GM23338 (cell line): ENCODE measurements around the gene SMG6. TPM values are rescaled to one million over a fixed set of nuclear protein-coding genes. Genes with fewer than 3 reads are reported as not detected.
A peak's percentile ranks its signal among the peaks of the same experiment; 100 is the strongest.

Source experiments
- ATAC-seq: fragments of 200-7000 bp; cut with Tn5 transposase; 3 replicates; pipeline ENCODE4 v1.9.1; 2020
- DNase-seq: peaks from one replicate; pipeline ENCODE4 v3.0.0-alpha.2; 2015; ENCODE audit warnings: low spot score
- H2AFZ ChIP-seq: fragments of 200-600 bp; sonication (generic); 2 replicates; pipeline ENCODE4 v1.8.0; 2016; ENCODE audit warnings: antibody characterized with exemption, mild to moderate bottlenecking, moderate library complexity
- H3F3A ChIP-seq: fragments of 200-600 bp; sonication (generic); replicated peaks from 2 replicates; pipeline ENCODE4 v1.8.0; 2017; ENCODE audit warnings: antibody characterized with exemption, mixed run types, low read depth
- H3K27ac ChIP-seq: fragments of 200-600 bp; sonication (generic); 2 replicates; pipeline ENCODE4 v1.6.1; 2016; ENCODE audit warnings: low read depth
- H3K27me3 ChIP-seq: fragments of 200-600 bp; sonication (generic); 2 replicates; pipeline ENCODE4 v1.8.0; 2016; ENCODE audit warnings: mild to moderate bottlenecking, mixed run types, moderate library complexity; ENCODE audit not compliant: insufficient read depth
- H3K36me3 ChIP-seq: fragments of 200-600 bp; sonication (generic); 2 replicates; pipeline ENCODE4 v1.8.0; 2016; ENCODE audit warnings: mild to moderate bottlenecking; ENCODE audit not compliant: insufficient read depth
- H3K4me1 ChIP-seq: fragments of 200-600 bp; sonication (generic); 2 replicates; pipeline ENCODE4 v1.8.0; 2016; ENCODE audit warnings: mild to moderate bottlenecking, moderate library complexity; ENCODE audit not compliant: insufficient read depth
- H3K4me2 ChIP-seq: fragments of 200-600 bp; sonication (generic); 2 replicates; pipeline ENCODE4 v1.7.1; 2017; ENCODE audit warnings: mixed run types
- H3K4me3 ChIP-seq: fragments of 200-600 bp; sonication (generic); 2 replicates; pipeline ENCODE4 v1.6.1; 2016; ENCODE audit warnings: mixed run types
- H3K79me2 ChIP-seq: fragments of 200-600 bp; sonication (generic); replicated peaks from 2 replicates; pipeline ENCODE4 v1.8.0; 2017; ENCODE audit warnings: mild to moderate bottlenecking; ENCODE audit not compliant: insufficient read depth
- H3K9me2 ChIP-seq: fragments of 200-600 bp; sonication (generic); 2 replicates; pipeline ENCODE4 v1.8.0; 2017; ENCODE audit not compliant: insufficient read depth
- H4K20me1 ChIP-seq: fragments of 200-600 bp; sonication (generic); replicated peaks from 2 replicates; pipeline ENCODE4 v1.8.0; 2017; ENCODE audit warnings: mild to moderate bottlenecking; ENCODE audit not compliant: insufficient read depth
- H3K27ac Mint-ChIP-seq: 2 replicates; pipeline ENCODE4 v1.8.0; 2020; ENCODE audit warnings: inconsistent platforms, mild to moderate bottlenecking, moderate library complexity, mixed read lengths
- H3K27me3 Mint-ChIP-seq: 3 replicates; pipeline ENCODE4 v1.8.0; 2022; ENCODE audit warnings: low read depth, mild to moderate bottlenecking, moderate library complexity, mixed read lengths, inconsistent platforms; ENCODE audit not compliant: insufficient read depth, poor library complexity
- H3K36me3 Mint-ChIP-seq: 3 replicates; pipeline ENCODE4 v1.8.0; 2021; ENCODE audit warnings: low read depth, mild to moderate bottlenecking, inconsistent platforms, moderate library complexity, mixed read lengths
- H3K4me1 Mint-ChIP-seq: 3 replicates; pipeline ENCODE4 v1.8.0; 2020; ENCODE audit warnings: mild to moderate bottlenecking, inconsistent platforms, mixed read lengths
- H3K4me3 Mint-ChIP-seq: 3 replicates; pipeline ENCODE4 v1.8.0; 2021; ENCODE audit warnings: moderate library complexity, mild to moderate bottlenecking, inconsistent platforms, mixed read lengths
- H3K9me3 Mint-ChIP-seq: 3 replicates; pipeline ENCODE4 v1.8.0; 2020; ENCODE audit warnings: moderate library complexity, mild to moderate bottlenecking, inconsistent platforms, mixed read lengths
- CREB1 ChIP-seq: fragments of 250-450 bp; sonication (Bioruptor Pico); IDR thresholded peaks from 2 replicates; pipeline ENCODE4 v1.5.0; 2020; ENCODE audit warnings: low read depth, mild to moderate bottlenecking, moderate library complexity
- CTCF ChIP-seq, 2 experiments: fragments of 200-600 bp in 1 of 2; sonication (generic) in 1 of 2; conservative IDR thresholded peaks; 2 replicates each; pipeline versions ENCODE4 v1.5.1 to v1.6.1; 2016 to 2017; ENCODE audit warnings: antibody characterized with exemption in 2 of 2, low read depth in 2 of 2, mild to moderate bottlenecking in 2 of 2, moderate library complexity in 1 of 2
- EZH2 ChIP-seq: fragments of 200-600 bp; sonication (generic); IDR thresholded peaks from one replicate; pipeline ENCODE4 v1.8.0; 2017; ENCODE audit warnings: antibody characterized with exemption, mild to moderate bottlenecking, low read depth; ENCODE audit not compliant: unreplicated experiment
- EZH2phosphoT487 ChIP-seq: fragments of 200-600 bp; sonication (generic); IDR thresholded peaks from one replicate; pipeline ENCODE4 v1.8.1; 2018; ENCODE audit warnings: antibody characterized with exemption; ENCODE audit not compliant: unreplicated experiment
- JUNB ChIP-seq: IDR thresholded peaks from one replicate; pipeline ENCODE4 v1.6.1; 2016; ENCODE audit warnings: antibody characterized with exemption; ENCODE audit not compliant: unreplicated experiment
- NANOG ChIP-seq: IDR thresholded peaks from 2 replicates; pipeline ENCODE4 v1.6.1; 2016; ENCODE audit warnings: antibody characterized with exemption, borderline replicate concordance
- POLR2AphosphoS5 ChIP-seq: IDR thresholded peaks from 2 replicates; pipeline ENCODE4 v1.6.1; 2016; ENCODE audit warnings: antibody characterized with exemption, low read depth
- polyA plus RNA-seq: library from polyadenylated mRNA; unstranded; fragments of >200 nt; fragmentation: Nextera tagmentation; extraction: Ambion mirVana; gene quantifications from 2 replicates; pipeline ENCODE4 v1.2.1, GENCODE V29; 2016
- total RNA-seq: library from RNA; depleted of rRNA; stranded (reverse); fragments of >200 nt; shearing (Covaris generic); gene quantifications from 2 replicates; pipeline ENCODE4 v1.2.3, GENCODE V29; 2014

SMG6 gene
- total and polyA plus RNA-seq, 2 experiments from 2014 or later: 10.4 to 43.1 TPM

- peaks cover 20% of the 10 kb centered on the region for H3K4me1 ChIP-seq
- Mint-ChIP-seq H3K27me3 (peaks cover 17% of the 10 kb centered on the region), H3K4me1 (peaks cover 5% of the 10 kb centered on the region), H3K36me3 (peaks cover 6% of the 10 kb centered on the region; the same call in 1 of the 3 replicates), H3K9me3 (peaks cover 2% of the 10 kb centered on the region; the same call in 1 of the 3 replicates), H3K27ac (no peak overlapping the region), H3K4me3 (peak overlapping the region; percentile 84; the same call in 2 of the 3 replicates)
- TF ChIP-seq NANOG: no peak
- peak; percentile 32; the same call in 1 of the 2 replicates for TF ChIP-seq CREB1 (CRISPR knock-in tag)
- DNase-seq (peak; percentile 77), ATAC-seq (peak; percentile 39)
- H3K27me3 ChIP-seq: no peaks in the 10 kb centered on the region
- peaks cover 33% of the 10 kb centered on the region for H3F3A ChIP-seq
- H3K36me3 ChIP-seq: peaks cover 26% of the 10 kb centered on the region
- peaks cover 49% of the 10 kb centered on the region for H3K79me2 ChIP-seq
- no peak overlapping the region for H3K27ac ChIP-seq
- H3K4me3 ChIP-seq: peak overlapping the region; percentile 95
- H3K4me2 ChIP-seq: peak overlapping the region; percentile 99
- peak overlapping the region; percentile 87 for H2AFZ ChIP-seq
- H4K20me1 ChIP-seq: peaks cover 25% of the 10 kb centered on the region
- H3K9me2 ChIP-seq: no peaks in the 10 kb centered on the region
Observed at GRCh38 chr17:2337544-2338314, 34.1 kb upstream of the SMG6 start.

GRCh38 chr17:2336852-2337543 lies 33.4 kb upstream of the SMG6 start, which contains the start of gene SGSM2:
SGSM2 (plus strand) TSS chr17:2337501; CDS start chr17:2337689, 188 bp downstream.
- peaks cover 6% of the 10 kb centered on the region; the same call in 1 of the 3 replicates for H3K36me3 Mint-ChIP-seq
- peak within 1 kb of the TSS; percentile 84; the same call in 2 of the 3 replicates for H3K4me3 Mint-ChIP-seq
- peaks cover 26% of the 10 kb centered on the region for H4K20me1 ChIP-seq
- H3K9me2 ChIP-seq: no peaks in the 10 kb centered on the region
- H3K27ac ChIP-seq: 0 out of 2 replicates have a peak within 1 kb of the TSS, but pooled peaks have one; percentile 55
- H3K27me3 ChIP-seq: no peaks in the 10 kb centered on the region
- H2AFZ ChIP-seq: peak within 1 kb of the TSS; percentile 98
- peak within 1 kb of the TSS; percentile 99 for H3K27ac Mint-ChIP-seq
- peak within 1 kb of the TSS; percentile 99 for H3K4me2 ChIP-seq
- peak; percentile 39 for ATAC-seq
- peaks cover 5% of the 10 kb centered on the region for H3K4me1 Mint-ChIP-seq
- TF ChIP-seq EZH2 (peak; percentile 18), JUNB (no peak), CTCF (conservative IDR thresholded peaks at IDR 0.05; ENCODE audit: low read depth in 2 of 2) (no peak), EZH2phosphoT487 (no peak), POLR2AphosphoS5 (no peak; the same call in 1 of the 2 replicates)
- H3K4me3 ChIP-seq: peak within 1 kb of the TSS; percentile 95
- H3K79me2 ChIP-seq: peaks cover 56% of the 10 kb centered on the region
- peaks cover 20% of the 10 kb centered on the region for H3K4me1 ChIP-seq
- peaks cover 2% of the 10 kb centered on the region; the same call in 1 of the 3 replicates for H3K9me3 Mint-ChIP-seq
- H3K36me3 ChIP-seq: peaks cover 33% of the 10 kb centered on the region
- DNase-seq: peak; percentile 51
- peaks cover 17% of the 10 kb centered on the region for H3K27me3 Mint-ChIP-seq
- H3F3A ChIP-seq: peaks cover 37% of the 10 kb centered on the region
